IMR-90 (cell line): ENCODE results near the gene CITED4. TPM values are rescaled to one million over a fixed set of nuclear protein-coding genes. Genes with fewer than 3 reads are reported as not detected.
A peak's percentile ranks its signal among the peaks of the same experiment; 100 is the strongest.

Experiments used
- ATAC-seq: fragments of 200-7000 bp; cut with Tn5 transposase; 2 replicates; pipeline ENCODE4 v1.9.1; 2020; ENCODE audit warnings: low read depth, mild to moderate bottlenecking, moderate library complexity
- BruUV-seq: library from RNA; stranded (reverse); fragments of 400-500 nt; replicated peaks from 2 replicates; lab custom pipeline; 2021; lab: Mats Ljungman, UMichigan
- CTCF ChIA-PET: fragments of 300-600 bp; formaldehyde crosslinking; extraction: SDS; loops from one replicate; lab custom pipeline; 2021; ENCODE audit warnings: antibody characterized with exemption; lab: Yijun Ruan, JAX
- POLR2A ChIA-PET: fragments of 300-600 bp; sonication (Branson Sonifier 250); formaldehyde crosslinking; loops from one replicate; lab custom pipeline; 2022; ENCODE audit warnings: antibody characterized with exemption; ENCODE audit not compliant: unreplicated experiment; lab: Charles Lee
- DNase-seq: peaks from one replicate; pipeline ENCODE4 v3.0.0; 2013
- H2AFZ ChIP-seq: replicated peaks from 2 replicates; pipeline ENCODE3; 2013; ENCODE audit warnings: low read length, mild to moderate bottlenecking; ENCODE audit not compliant: poor library complexity
- H2AK5ac ChIP-seq: 2 replicates; pipeline ENCODE4 v1.6.1; 2013; ENCODE audit warnings: low read depth, low read length, inconsistent platforms
- H2AK9ac ChIP-seq: replicated peaks from 2 replicates; pipeline ENCODE3; 2013; ENCODE audit warnings: mild to moderate bottlenecking, low read depth, low read length, moderate library complexity; ENCODE audit not compliant: poor library complexity
- H2BK120ac ChIP-seq: 2 replicates; pipeline ENCODE4 v1.6.1; 2013; ENCODE audit warnings: low read depth, low read length, inconsistent platforms
- H2BK15ac ChIP-seq: 3 replicates; pipeline ENCODE4 v1.6.1; 2013; ENCODE audit warnings: low read depth, low read length, inconsistent platforms
- H2BK20ac ChIP-seq: 2 replicates; pipeline ENCODE4 v1.6.1; 2013; ENCODE audit warnings: low read depth, mild to moderate bottlenecking, inconsistent platforms, low read length, moderate library complexity
- H2BK5ac ChIP-seq: 2 replicates; pipeline ENCODE4 v1.6.1; 2013; ENCODE audit warnings: mild to moderate bottlenecking, low read depth, low read length, inconsistent platforms; ENCODE audit not compliant: poor library complexity, severe bottlenecking
- H3K14ac ChIP-seq: replicated peaks from 2 replicates; pipeline ENCODE4 v1.6.1; 2013; ENCODE audit warnings: low read depth, low read length, inconsistent platforms
- H3K18ac ChIP-seq: 2 replicates; pipeline ENCODE4 v1.6.1; 2013; ENCODE audit warnings: low read depth, low read length, control low read depth
- H3K23ac ChIP-seq: 2 replicates; pipeline ENCODE4 v1.6.1; 2013; ENCODE audit warnings: low read depth, low read length, inconsistent platforms
- H3K27ac ChIP-seq: 2 replicates; pipeline ENCODE4 v1.5.1; 2013; ENCODE audit warnings: mild to moderate bottlenecking, control low read depth, low read length; ENCODE audit not compliant: insufficient read depth
- H3K27me3 ChIP-seq: 2 replicates; pipeline ENCODE4 v1.6.1; 2013; ENCODE audit warnings: low read length; ENCODE audit not compliant: control insufficient read depth, insufficient read depth
- H3K36me3 ChIP-seq: 2 replicates; pipeline ENCODE4 v1.6.1; 2013; ENCODE audit warnings: low read length, mixed read lengths; ENCODE audit not compliant: control insufficient read depth, insufficient read depth
- H3K4ac ChIP-seq: 2 replicates; pipeline ENCODE4 v1.6.1; 2013; ENCODE audit warnings: low read depth, low read length, inconsistent platforms
- H3K4me1 ChIP-seq: 2 replicates; pipeline ENCODE4 v1.6.1; 2013; ENCODE audit warnings: low read length, mixed read lengths; ENCODE audit not compliant: control insufficient read depth, insufficient read depth
- H3K4me2 ChIP-seq: 2 replicates; pipeline ENCODE4 v1.6.1; 2013; ENCODE audit warnings: low read depth, mild to moderate bottlenecking, control low read depth, low read length, moderate library complexity
- H3K4me3 ChIP-seq: 2 replicates; pipeline ENCODE4 v1.5.1; 2013; ENCODE audit warnings: low read depth, mild to moderate bottlenecking, control low read depth, low read length, moderate library complexity; ENCODE audit not compliant: insufficient read depth
- H3K56ac ChIP-seq: 2 replicates; pipeline ENCODE4 v1.6.1; 2013; ENCODE audit warnings: low read length, inconsistent platforms; ENCODE audit not compliant: insufficient read depth; ENCODE audit errors: extremely low read depth
- H3K79me1 ChIP-seq, 2 experiments: 2 replicates each; pipeline ENCODE4 v1.6.1; 2013; ENCODE audit warnings: low read length in 2 of 2, inconsistent platforms in 1 of 2, low read depth in 1 of 2
- H3K9ac ChIP-seq: 2 replicates; pipeline ENCODE4 v1.6.1; 2013; ENCODE audit warnings: low read depth, low read length, control low read depth
- H3K9me1 ChIP-seq: 2 replicates; pipeline ENCODE4 v1.6.1; 2013; ENCODE audit warnings: low read length, inconsistent platforms; ENCODE audit not compliant: insufficient read depth
- H3K9me3 ChIP-seq: 2 replicates; pipeline ENCODE4 v1.6.1; 2013; ENCODE audit warnings: low read length; ENCODE audit not compliant: control insufficient read depth, insufficient read depth
- H4K20me1 ChIP-seq: 2 replicates; pipeline ENCODE4 v1.6.1; 2013; ENCODE audit warnings: low read length, inconsistent platforms; ENCODE audit not compliant: insufficient read depth
- H4K5ac ChIP-seq: 2 replicates; pipeline ENCODE4 v1.6.1; 2013; ENCODE audit warnings: mild to moderate bottlenecking, low read depth, low read length, control low read depth
- H4K8ac ChIP-seq, 2 experiments: 2 replicates each; pipeline ENCODE4 v1.6.1; 2013; ENCODE audit warnings: low read depth in 2 of 2, low read length in 2 of 2, control low read depth in 1 of 2, inconsistent platforms in 1 of 2
- H4K91ac ChIP-seq: 2 replicates; pipeline ENCODE4 v1.6.1; 2013; ENCODE audit warnings: low read depth, low read length, inconsistent platforms; ENCODE audit not compliant: insufficient read depth
- MAFK ChIP-seq: IDR thresholded peaks from 2 replicates; pipeline ENCODE4 v1.6.1; 2012; ENCODE audit warnings: low read depth, low read length, improper control_type of control experiment
- MXI1 ChIP-seq: IDR thresholded peaks from 2 replicates; pipeline ENCODE4 v1.6.1; 2012; ENCODE audit warnings: low read depth, mild to moderate bottlenecking, low read length, moderate library complexity, borderline replicate concordance
- WGBS, 2 experiments: methylation state at CpG; one replicate each; pipeline versions ENCODE4 v1.1.5 to v1.1.7; 2013; ENCODE audit warnings: missing lambda C conversion rate in 2 of 2; ENCODE audit not compliant: insufficient read length in 1 of 2; ENCODE audit errors: extremely low coverage in 2 of 2; 5-methylcytosine and 5-hydroxymethylcytosine counted together
- dilution Hi-C: fragments of 300-500 bp; cut with HindIII; formaldehyde crosslinking; loops from one replicate; pipeline ENCODE4 v1.14.3; 2018; ENCODE audit warnings: low sequenced_read_pairs; ENCODE audit not compliant: unreplicated experiment
- in situ Hi-C: fragments of 300-500 bp; cut with MboI; formaldehyde crosslinking; loops from 3 replicates; pipeline ENCODE4 v1.14.3; 2019; ENCODE audit warnings: low sequenced_read_pairs, inconsistent platforms, mixed read lengths
- intact Hi-C: fragments of 100-400 bp; cut with micrococcal nuclease; formaldehyde crosslinking; loops from 2 replicates; pipeline ENCODE4 v1.10.0; 2022
- polyA plus RNA-seq, 3 experiments: library from polyadenylated mRNA; depleted of rRNA; stranded (reverse); fragments of >200 nt; gene quantifications; 2 replicates each; pipeline ENCODE4 v1.2.3, GENCODE V29; 2012; ENCODE audit warnings: low replicate concordance in 1 of 3
- total RNA-seq: library from RNA; depleted of rRNA; stranded (reverse); fragments of >200 nt; gene quantifications from 2 replicates; pipeline ENCODE4 v1.2.3, GENCODE V29; 2012

CITED4 gene
- total and polyA plus RNA-seq, 2 of the 4 experiments (the other 2 are of a cell fraction), result under 0.01 to 1.6 TPM

DNA sequence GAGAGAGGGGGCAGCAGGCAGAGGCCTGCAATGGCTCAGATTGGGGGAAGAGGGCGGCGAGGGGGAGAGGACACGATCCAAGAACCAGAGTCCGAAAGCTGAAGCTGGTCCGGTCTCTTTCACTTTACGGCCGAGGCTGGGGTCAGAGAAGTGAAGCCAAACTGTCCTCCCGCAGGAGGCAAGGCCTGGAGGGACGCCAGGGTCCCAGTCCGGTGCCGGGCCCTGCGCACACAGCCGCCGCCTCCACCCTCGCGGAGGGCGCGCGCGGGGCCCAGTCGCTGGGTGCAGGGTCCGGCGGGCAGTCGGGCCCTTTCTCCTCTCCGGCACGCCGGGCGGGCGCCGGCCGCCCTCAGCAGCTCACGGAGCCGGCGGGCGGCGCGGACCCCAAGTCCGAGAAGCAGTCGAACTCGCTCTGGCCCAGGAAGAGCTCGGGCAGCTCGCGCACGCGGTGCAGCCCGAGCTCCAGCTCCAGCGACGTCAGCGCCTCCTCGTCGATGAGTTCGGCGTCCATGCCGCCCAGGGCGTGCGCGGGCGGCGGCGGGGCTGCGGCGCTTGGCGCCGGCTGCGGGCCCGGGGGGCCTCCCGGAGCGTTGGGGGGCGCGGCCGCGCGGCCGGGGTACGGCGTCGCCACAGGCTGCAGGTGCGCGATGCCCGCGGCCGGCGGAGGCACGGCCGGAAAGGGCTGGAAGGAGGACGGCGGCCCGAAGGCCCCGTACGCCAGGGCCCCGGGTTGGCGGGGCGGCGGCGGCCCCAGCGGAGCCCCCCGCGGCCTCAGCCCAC, 749 bp downstream of the CITED4 start:
- Histone ChIP-seq H2BK5ac (no peak overlapping the region), H2AK5ac (no peak overlapping the region), H3K9ac (0 out of 2 replicates have a peak overlapping the region, but pooled peaks have one; percentile 46), H3K9me1 (peaks cover 3% of the 10 kb centered on the region), H3K4me2 (peak overlapping the region; percentile 75), H4K8ac (no peak overlapping the region), H3K56ac (no peak overlapping the region), H3K27ac (no peak overlapping the region; the same call in 1 of the 2 replicates), H4K5ac (peak overlapping the region; percentile 32; the same call in 1 of the 2 replicates), H3K4me3 (peak overlapping the region; percentile 76), H2BK20ac (no peak overlapping the region), H2BK120ac (no peak overlapping the region), H3K4me1 (peaks cover 10% of the 10 kb centered on the region), H4K91ac (no peak overlapping the region), H3K14ac (peak overlapping the region; percentile 65; the same call in 1 of the 2 replicates), H3K79me1 (no peaks in the 10 kb centered on the region), H3K36me3 (no peaks in the 10 kb centered on the region), H3K9me3 (no peaks in the 10 kb centered on the region), H3K27me3 (peaks cover 18% of the 10 kb centered on the region; the same call in 1 of the 2 replicates), H3K4ac (0 out of 2 replicates have a peak overlapping the region, but pooled peaks have one; percentile 16), H3K23ac (peak overlapping the region; percentile 59; the same call in 1 of the 2 replicates), H2BK15ac (no peak overlapping the region), H4K20me1 (no peaks in the 10 kb centered on the region), H2AFZ (peak overlapping the region; percentile 92), H2AK9ac (peak overlapping the region; percentile 86), H3K18ac (no peak overlapping the region)
- DNase-seq, result peak; percentile 48
- peak; percentile 58; the same call in 1 of the 2 replicates for TF ChIP-seq MXI1
- TF ChIP-seq MAFK, result no peak
- POLR2A ChIA-PET, result no interaction called here
- no TSS peak for BruUV-seq
- intact Hi-C loops, result no loop called here
- in situ Hi-C loops, result no loop called here
- CTCF ChIA-PET, result interaction anchor here (1.0 to 4.8 kb wide), 6 partner anchors 16 to 92 kb away, joined by 3 to 19 read pairs (median 5); no protein-coding TSS in a partner anchor
- ATAC-seq, result peak; percentile 27
- WGBS, 2 experiments, result 5% methylated on average over 48 of the region's 98 CpGs; no CpG with 5 or more reads in 1 of the 2 experiments
- dilution Hi-C loops, result no loop called here
